Measurements from ENCODE around the gene KCNC3. TPM values are rescaled to one million over a fixed set of nuclear protein-coding genes. Genes with fewer than 3 reads are reported as not detected.
A peak's percentile ranks its signal among the peaks of the same experiment; 100 is the strongest.
"Not testable (repeated sequence)": the region's sequence is repeated elsewhere in the genome, so short reads cannot be mapped to it uniquely, and the experiment has no call there.

KCNC3 gene
- total RNA-seq, 2 experiments from 2014 or later: 9.1 to 9.7 TPM

GRCh38 chr19:50353487-50353880 lies 24.3 kb upstream of the KCNC3 start:
- DNase-seq; H3K27me3 Mint-ChIP-seq; intact Hi-C loops (cut with DNase I, micrococcal nuclease); H3K4me3 Mint-ChIP-seq; H3K27ac Mint-ChIP-seq; ATAC-seq; H3K36me3 Mint-ChIP-seq (ENCODE audit: low read depth); POLR2A ChIA-PET; H3K9me3 Mint-ChIP-seq (ENCODE audit: low read depth): not testable (repeated sequence)
- H3K4me1 Mint-ChIP-seq: peaks cover 15% of the 10 kb centered on the region
- CTCF ChIA-PET: interaction anchor here (0.6 to 1.6 kb wide), 3 partner anchors 41 to 208 kb away, joined by 3 to 4 read pairs (median 4); no protein-coding TSS in a partner anchor

- Mint-ChIP-seq H3K27ac (no peak overlapping the region), H3K4me3 (no peak overlapping the region), H3K27me3 (peaks cover 3% of the 10 kb centered on the region), H3K36me3 (ENCODE audit: low read depth) (no peaks in the 10 kb centered on the region), H3K4me1 (peaks cover 21% of the 10 kb centered on the region), H3K9me3 (ENCODE audit: low read depth) (no peaks in the 10 kb centered on the region)
- ATAC-seq: no peak
- ChIA-PET CTCF (interaction anchor here (1.6 kb wide), 1 partner anchor 63 kb away, joined by 4 read pairs; no protein-coding TSS in a partner anchor), POLR2A (no interaction called here)
- no peak for DNase-seq
- intact Hi-C loops (cut with DNase I, micrococcal nuclease): no loop called here
These were observed 23.1 kb upstream of the KCNC3 start for GRCh38 chr19:50352242-50352641.

GRCh38 chr19:50349277-50350057 lies 20.3 kb upstream of the KCNC3 start:
- Mint-ChIP-seq H3K4me3 (no peak overlapping the region), H3K9me3 (ENCODE audit: low read depth) (no peaks in the 10 kb centered on the region), H3K4me1 (peaks cover 36% of the 10 kb centered on the region), H3K27me3 (no peaks in the 10 kb centered on the region), H3K27ac (peak overlapping the region; percentile 29), H3K36me3 (ENCODE audit: low read depth) (peaks cover 3% of the 10 kb centered on the region)
- no peak for DNase-seq
- intact Hi-C loops (cut with DNase I, micrococcal nuclease): no loop called here
- ChIA-PET CTCF (interaction anchor here (0.9 kb wide), 1 partner anchor 13 kb away, joined by 5 read pairs; no protein-coding TSS in a partner anchor), POLR2A (no interaction called here)
- ATAC-seq: no peak

GRCh38 chr19:50347089-50347581 lies 18.0 kb upstream of the KCNC3 start:
- Mint-ChIP-seq H3K27ac (peak overlapping the region; percentile 83), H3K4me3 (peak overlapping the region; percentile 35), H3K4me1 (peaks cover 44% of the 10 kb centered on the region)
- H3K36me3 Mint-ChIP-seq (ENCODE audit: low read depth); H3K9me3 Mint-ChIP-seq (ENCODE audit: low read depth); H3K27me3 Mint-ChIP-seq: not testable (repeated sequence)
- ChIA-PET CTCF (interaction anchor here (1.4 to 2.7 kb wide), 3 partner anchors 11 to 113 kb away, joined by 5 to 18 read pairs (median 5); no protein-coding TSS in a partner anchor), POLR2A (interaction anchor here (0.7 to 1.5 kb wide), 2 partner anchors 10 to 17 kb away, joined by 3 read pairs; no protein-coding TSS in a partner anchor)
- DNase-seq (peak; percentile 69), ATAC-seq (peak; percentile 85)
- intact Hi-C loops (cut with DNase I, micrococcal nuclease): loop anchor here in 1 of 2 experiments (1.0 kb wide), 3 partner anchors 14 to 46 kb away; no protein-coding TSS in a partner anchor

GRCh38 chr19:50344661-50345318 lies 15.6 kb upstream of the KCNC3 start:
- ATAC-seq: peak; percentile 24
- Mint-ChIP-seq H3K9me3 (ENCODE audit: low read depth) (no peaks in the 10 kb centered on the region), H3K27ac (peak overlapping the region; percentile 29), H3K36me3 (ENCODE audit: low read depth) (peaks cover 7% of the 10 kb centered on the region), H3K27me3 (no peaks in the 10 kb centered on the region), H3K4me1 (peaks cover 44% of the 10 kb centered on the region), H3K4me3 (no peak overlapping the region)
- intact Hi-C loops (cut with DNase I, micrococcal nuclease): no loop called here
- no peak for DNase-seq
- CTCF ChIA-PET: interaction anchor here (0.6 kb wide), 1 partner anchor 12 kb away, joined by 3 read pairs; no protein-coding TSS in a partner anchor
- POLR2A ChIA-PET: interaction anchor here (0.6 kb wide), 1 partner anchor 9 kb away, joined by 4 read pairs; no protein-coding TSS in a partner anchor

- intact Hi-C loops (cut with DNase I, micrococcal nuclease): no loop called here
- no peak for DNase-seq
- H3K4me1 Mint-ChIP-seq: peaks cover 16% of the 10 kb centered on the region
- POLR2A ChIA-PET: interaction anchor here (0.6 kb wide), 1 partner anchor 1018 kb away, joined by 3 read pairs; no protein-coding TSS in a partner anchor
- ATAC-seq: peak; percentile 63
- CTCF ChIA-PET: interaction anchor here (1.2 kb wide), 1 partner anchor 35 kb away, joined by 3 read pairs; the partner anchor contains the start of gene NR1H2
- H3K9me3 Mint-ChIP-seq (ENCODE audit: low read depth): no peaks in the 10 kb centered on the region
- peaks cover 6% of the 10 kb centered on the region for H3K36me3 Mint-ChIP-seq (ENCODE audit: low read depth)
- no peak overlapping the region for H3K27ac Mint-ChIP-seq
- peaks cover 3% of the 10 kb centered on the region for H3K27me3 Mint-ChIP-seq
- H3K4me3 Mint-ChIP-seq: no peak overlapping the region
These were observed 12.0 kb upstream of the KCNC3 start for GRCh38 chr19:50341091-50341564.

GRCh38 chr19:50340331-50340730 lies 11.2 kb upstream of the KCNC3 start:
- intact Hi-C loops (cut with DNase I, micrococcal nuclease): no loop called here
- Mint-ChIP-seq H3K9me3 (ENCODE audit: low read depth) (no peaks in the 10 kb centered on the region), H3K4me3 (no peak overlapping the region), H3K27me3 (peaks cover 3% of the 10 kb centered on the region), H3K36me3 (ENCODE audit: low read depth) (peaks cover 4% of the 10 kb centered on the region), H3K27ac (no peak overlapping the region), H3K4me1 (peaks cover 21% of the 10 kb centered on the region)
- ATAC-seq (no peak), DNase-seq (no peak)
- ChIA-PET CTCF (interaction anchor here (1.2 kb wide), 1 partner anchor 16 kb away, joined by 3 read pairs; no protein-coding TSS in a partner anchor), POLR2A (interaction anchor here (0.6 kb wide), 1 partner anchor 72 kb away, joined by 3 read pairs; no protein-coding TSS in a partner anchor)

GRCh38 chr19:50337031-50337430 lies 7.9 kb upstream of the KCNC3 start:
- H3K36me3 Mint-ChIP-seq (ENCODE audit: low read depth); H3K4me3 Mint-ChIP-seq; intact Hi-C loops (cut with DNase I, micrococcal nuclease); H3K27ac Mint-ChIP-seq; POLR2A ChIA-PET; ATAC-seq; H3K27me3 Mint-ChIP-seq; DNase-seq; H3K9me3 Mint-ChIP-seq (ENCODE audit: low read depth): not testable (repeated sequence)
- CTCF ChIA-PET: interaction anchor here (1.1 kb wide), 1 partner anchor 13 kb away, joined by 5 read pairs; no protein-coding TSS in a partner anchor
- peaks cover 30% of the 10 kb centered on the region for H3K4me1 Mint-ChIP-seq

GRCh38 chr19:50334741-50335421 lies 5.7 kb upstream of the KCNC3 start:
- H3K27me3 Mint-ChIP-seq: peaks cover 15% of the 10 kb centered on the region
- ATAC-seq (no peak), DNase-seq (no peak)
- H3K9me3 Mint-ChIP-seq (ENCODE audit: low read depth): no peaks in the 10 kb centered on the region
- CTCF ChIA-PET: interaction anchor here (1.0 to 1.4 kb wide), 2 partner anchors 22 to 152 kb away, joined by 3 to 5 read pairs; no protein-coding TSS in a partner anchor
- no peak overlapping the region for H3K4me3 Mint-ChIP-seq
- peaks cover 49% of the 10 kb centered on the region for H3K4me1 Mint-ChIP-seq
- intact Hi-C loops (cut with DNase I, micrococcal nuclease): loop anchor here in 1 of 2 experiments (5.0 kb wide), 1 partner anchor 458 kb away; the partner anchor contains the start of genes AKT1S1 and TBC1D17
- POLR2A ChIA-PET: interaction anchor here (0.7 kb wide), 1 partner anchor 144 kb away, joined by 3 read pairs; no protein-coding TSS in a partner anchor
- H3K36me3 Mint-ChIP-seq (ENCODE audit: low read depth): peaks cover 11% of the 10 kb centered on the region
- peak overlapping the region; percentile 33 for H3K27ac Mint-ChIP-seq

GRCh38 chr19:50333737-50334617 lies 4.8 kb upstream of the KCNC3 start:
- Mint-ChIP-seq H3K27me3 (peaks cover 21% of the 10 kb centered on the region), H3K4me3 (peak overlapping the region; percentile 75), H3K27ac (peak overlapping the region; percentile 90), H3K36me3 (ENCODE audit: low read depth) (peaks cover 16% of the 10 kb centered on the region), H3K4me1 (peaks cover 55% of the 10 kb centered on the region), H3K9me3 (ENCODE audit: low read depth) (no peaks in the 10 kb centered on the region)
- CTCF ChIA-PET: interaction anchor here (1.0 to 1.1 kb wide), 3 partner anchors 13 to 153 kb away, joined by 3 to 5 read pairs (median 4); no protein-coding TSS in a partner anchor
- POLR2A ChIA-PET: interaction anchor here (0.6 to 0.7 kb wide), 2 partner anchors 23 to 45 kb away, joined by 3 to 4 read pairs; no protein-coding TSS in a partner anchor
- intact Hi-C loops (cut with DNase I, micrococcal nuclease): loop anchor here in 1 of 2 experiments (1.0 to 5.0 kb wide), 11 partner anchors 13 to 457 kb away; partner anchors contain the start of genes AKT1S1, EMC10, GARIN5A and JOSD2
- DNase-seq: peak; percentile 91
- peak; percentile 6 for ATAC-seq

Measured in activated CD4-positive, alpha-beta T cell treated with anti-CD3 and anti-CD28 coated beads for 36 hours (primary cell).